ENCODE results near the gene TMEM132C. TPM values are rescaled to one million over a fixed set of nuclear protein-coding genes. Genes with fewer than 3 reads are reported as not detected.
"Not testable (repeated sequence)": the region's sequence is repeated elsewhere in the genome, so short reads cannot be mapped to it uniquely, and the experiment has no call there.

Gene TMEM132C
- polyA plus RNA-seq, 1 of the 3 experiments (the other 2 are of a cell fraction), result not detected

- Histone ChIP-seq H3F3A (replicated peaks; ENCODE audit: insufficient read depth) (no peaks in the 10 kb centered on the region), H4K20me1 (ENCODE audit: insufficient read depth) (no peaks in the 10 kb centered on the region), H3K9ac (no peak overlapping the region), H3K4me2 (no peak overlapping the region), H3K27me3 (ENCODE audit: insufficient read depth) (no peaks in the 10 kb centered on the region), H3K4me3 (ENCODE audit: low read depth in 2 of 2, low read length in 1 of 2) (no peak overlapping the region), H3K27ac (ENCODE audit: low read depth in 2 of 2, low read length in 1 of 2) (no peak overlapping the region), H3K36me3 (replicated peaks in 1 of 2; ENCODE audit: control insufficient read depth in 1 of 2, insufficient read depth in 2 of 2, low read length in 1 of 2) (no peaks in the 10 kb centered on the region), H3K9me2 (no peaks in the 10 kb centered on the region), H3K9me3 (no peaks in the 10 kb centered on the region), H2AFZ (ENCODE audit: low read depth) (no peak overlapping the region), H3K4me1 (ENCODE audit: control insufficient read depth in 1 of 2, insufficient read depth in 2 of 2, low read depth in 1 of 2, low read length in 1 of 2) (no peaks in the 10 kb centered on the region), H3K79me2 (ENCODE audit: insufficient read depth) (no peaks in the 10 kb centered on the region)
- no peak for DNase-seq
- ChIA-PET CTCF (no interaction called here), POLR2A (no interaction called here)
- WGBS (ENCODE audit: low lambda C conversion rate), result 18% methylated on average over 9 of the region's 9 CpGs
- TF ChIP-seq POLR2AphosphoS5 (IDR thresholded peaks at IDR 0.05; ENCODE audit: low read depth, low read length), result no peak
- no peak for TF ChIP-seq FOXM1 (IDR thresholded peaks at IDR 0.05; ENCODE audit: low read depth)
- TF ChIP-seq MEF2A (IDR thresholded peaks at IDR 0.05; ENCODE audit: borderline replicate concordance, low read depth), result no peak
- no peak for TF ChIP-seq IRF3 (IDR thresholded peaks at IDR 0.05; ENCODE audit: low read depth, low read length)
- TF ChIP-seq GATA2 (CRISPR knock-in tag; IDR thresholded peaks at IDR 0.05), result no peak
- no peak for TF ChIP-seq RFX5 (IDR thresholded peaks at IDR 0.05; ENCODE audit: low read length)
- TF ChIP-seq SMC3 (IDR thresholded peaks at IDR 0.05; ENCODE audit: low read depth, low read length), result no peak
- no peak for TF ChIP-seq TAF1 (IDR thresholded peaks at IDR 0.05; ENCODE audit: borderline replicate concordance, low read depth, low read length)
- no peak for TF ChIP-seq ZBTB33 (IDR thresholded peaks at IDR 0.05; ENCODE audit: borderline replicate concordance, low read depth)
- no peak for TF ChIP-seq CHD2 (IDR thresholded peaks at IDR 0.05; ENCODE audit: low read length, partially characterized antibody)
- TF ChIP-seq FOXJ3 (CRISPR knock-in tag; IDR thresholded peaks at IDR 0.05), result no peak
- no peak for TF ChIP-seq SIN3A (IDR thresholded peaks at IDR 0.05; ENCODE audit: borderline replicate concordance, low read depth, low read length)
- TF ChIP-seq MXI1 (IDR thresholded peaks at IDR 0.05; ENCODE audit: low read depth, low read length), result no peak
- no peak for TF ChIP-seq NFIC (IDR thresholded peaks at IDR 0.05; ENCODE audit: borderline replicate concordance)
- TF ChIP-seq EZH2phosphoT487 (IDR thresholded peaks at IDR 0.05; ENCODE audit: borderline replicate concordance, low read depth), result no peak
- TF ChIP-seq TEAD4 (IDR thresholded peaks at IDR 0.05; ENCODE audit: borderline replicate concordance, insufficient read depth), result no peak
Observed at GRCh38 chr12:128483526-128484255, 216.7 kb downstream of the TMEM132C start.

GRCh38 chr12:128497376-128497775 is 230.4 kb downstream of the TMEM132C start:
- POLR2A ChIA-PET; H4K20me1 ChIP-seq (ENCODE audit: insufficient read depth); H3K4me1 ChIP-seq (ENCODE audit: control insufficient read depth in 1 of 2, insufficient read depth in 2 of 2, low read depth in 1 of 2, low read length in 1 of 2); H3K9me2 ChIP-seq; DNase-seq; H3K4me2 ChIP-seq; H3K9me3 ChIP-seq; H3K27ac ChIP-seq (ENCODE audit: low read depth in 2 of 2, low read length in 1 of 2); CTCF ChIA-PET; H3K4me3 ChIP-seq (ENCODE audit: low read depth in 2 of 2, low read length in 1 of 2); H3F3A ChIP-seq (replicated peaks; ENCODE audit: insufficient read depth); H2AFZ ChIP-seq (ENCODE audit: low read depth); H3K9ac ChIP-seq; H3K36me3 ChIP-seq (replicated peaks in 1 of 2; ENCODE audit: control insufficient read depth in 1 of 2, insufficient read depth in 2 of 2, low read length in 1 of 2); H3K79me2 ChIP-seq (ENCODE audit: insufficient read depth); H3K27me3 ChIP-seq (ENCODE audit: insufficient read depth): not testable (repeated sequence)
- 40% methylated on average over 5 of the region's 13 CpGs for WGBS (ENCODE audit: low lambda C conversion rate)

Measured in SK-N-SH (cell line).